IPS DF 6.9 (cell line): ENCODE results near the gene GREB1.

Source experiments
- DNase-seq: peaks from one replicate; pipeline ENCODE4 v3.0.0-alpha.2; 2013; ENCODE audit warnings: low read depth, low spot score
- H3K27ac ChIP-seq: one replicate; pipeline ENCODE4 v1.5.1; 2013; ENCODE audit warnings: low read length, control low read depth
- H3K27me3 ChIP-seq: 2 replicates; pipeline ENCODE4 v1.6.1; 2013; ENCODE audit warnings: mild to moderate bottlenecking, low read length; ENCODE audit not compliant: control insufficient read depth, insufficient read depth
- H3K36me3 ChIP-seq: 2 replicates; pipeline ENCODE4 v1.6.1; 2013; ENCODE audit warnings: low read length; ENCODE audit not compliant: control insufficient read depth, insufficient read depth
- H3K4me1 ChIP-seq: 2 replicates; pipeline ENCODE4 v1.6.1; 2013; ENCODE audit warnings: low read length; ENCODE audit not compliant: control insufficient read depth, insufficient read depth
- H3K4me3 ChIP-seq: 2 replicates; pipeline ENCODE4 v1.5.1; 2013; ENCODE audit warnings: mild to moderate bottlenecking, low read length
- H3K9me3 ChIP-seq: 2 replicates; pipeline ENCODE4 v1.6.1; 2013; ENCODE audit warnings: low read length, inconsistent platforms; ENCODE audit not compliant: control insufficient read depth, insufficient read depth
- WGBS: extraction: QIAGEN DNeasy Blood & Tissue Kit; methylation state at CpG from one replicate; pipeline ENCODE4 v1.1.7; 2013; ENCODE audit warnings: mixed read lengths, missing lambda C conversion rate; ENCODE audit not compliant: insufficient read length, insufficient coverage; 5-methylcytosine and 5-hydroxymethylcytosine counted together

Gene GREB1

DNA sequence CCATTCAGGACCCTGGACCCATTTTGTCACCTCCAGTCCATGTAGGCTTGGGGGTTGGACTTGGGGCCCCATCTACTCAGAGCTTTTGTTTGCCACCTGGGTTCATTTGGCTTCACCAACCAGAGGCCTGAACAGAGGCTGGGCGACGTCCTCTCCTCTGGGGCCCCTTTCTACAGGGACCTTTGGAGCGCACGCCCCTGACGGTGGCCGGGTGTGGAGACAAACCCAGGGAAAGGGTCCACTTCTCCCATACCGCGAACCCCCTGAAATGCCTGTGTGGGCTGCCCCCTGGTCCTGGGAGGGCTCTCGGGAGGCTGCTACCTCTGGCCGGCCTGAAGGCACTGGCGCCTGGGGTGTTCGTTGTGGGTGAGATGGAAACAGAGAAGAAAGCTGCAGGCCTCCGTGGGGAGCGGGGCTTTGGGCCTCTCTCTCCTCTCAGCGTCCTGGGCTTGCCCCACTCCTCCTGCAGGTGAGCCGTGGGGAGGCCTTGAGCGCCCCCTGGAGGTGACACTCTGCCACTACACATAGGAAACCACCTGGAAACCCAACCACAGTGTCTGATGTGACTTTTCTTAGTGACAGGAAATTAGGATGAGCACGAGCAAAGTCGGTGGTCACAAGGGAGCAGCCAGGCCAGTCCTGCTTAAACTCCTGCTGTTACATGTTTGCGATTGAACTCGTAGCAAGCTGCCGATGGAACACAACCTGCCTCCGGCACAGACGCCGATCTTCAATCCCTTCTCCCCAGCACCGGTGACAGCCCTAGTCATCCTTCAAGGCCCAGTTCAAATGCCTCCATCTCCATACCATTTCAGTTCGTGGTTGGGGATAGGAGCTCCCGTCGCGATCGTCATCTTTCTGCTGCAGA is 148.1 kb downstream of the GREB1 start:
- WGBS, result no CpG with 5 or more reads among the region's 31 CpGs
- no peak overlapping the region for H3K4me3 ChIP-seq
- no peak for DNase-seq

DNA sequence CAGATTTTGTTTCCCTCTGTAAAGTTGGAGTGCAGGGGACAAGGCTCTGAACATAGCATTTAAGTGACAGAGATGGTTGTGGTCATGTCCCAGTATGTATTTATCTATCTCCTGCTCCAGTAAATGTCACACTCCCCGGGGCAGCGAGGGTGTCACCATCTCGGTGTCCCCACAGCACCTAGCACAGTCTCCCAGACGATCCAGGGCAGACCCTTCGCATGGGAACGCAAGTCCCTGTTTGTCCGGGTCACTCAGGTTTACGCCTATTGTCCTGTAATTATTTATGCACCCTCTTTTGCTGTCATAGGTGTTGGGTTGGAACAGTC is 148.7 kb downstream of the GREB1 start:
- Histone ChIP-seq H3K4me3 (no peak overlapping the region), H3K27ac (no peak overlapping the region), H3K4me1 (peaks cover 2% of the 10 kb centered on the region; the same call in 1 of the 2 replicates), H3K36me3 (no peaks in the 10 kb centered on the region), H3K9me3 (no peaks in the 10 kb centered on the region), H3K27me3 (no peaks in the 10 kb centered on the region)
- no peak for DNase-seq
- no CpG with 5 or more reads among the region's 8 CpGs for WGBS

More for the DNA sequence above, 148.1 kb downstream of the GREB1 start:
- Histone ChIP-seq H3K27ac (no peak overlapping the region), H3K36me3 (no peaks in the 10 kb centered on the region), H3K9me3 (no peaks in the 10 kb centered on the region), H3K4me1 (peaks cover 2% of the 10 kb centered on the region; the same call in 1 of the 2 replicates), H3K27me3 (no peaks in the 10 kb centered on the region)

DNA sequence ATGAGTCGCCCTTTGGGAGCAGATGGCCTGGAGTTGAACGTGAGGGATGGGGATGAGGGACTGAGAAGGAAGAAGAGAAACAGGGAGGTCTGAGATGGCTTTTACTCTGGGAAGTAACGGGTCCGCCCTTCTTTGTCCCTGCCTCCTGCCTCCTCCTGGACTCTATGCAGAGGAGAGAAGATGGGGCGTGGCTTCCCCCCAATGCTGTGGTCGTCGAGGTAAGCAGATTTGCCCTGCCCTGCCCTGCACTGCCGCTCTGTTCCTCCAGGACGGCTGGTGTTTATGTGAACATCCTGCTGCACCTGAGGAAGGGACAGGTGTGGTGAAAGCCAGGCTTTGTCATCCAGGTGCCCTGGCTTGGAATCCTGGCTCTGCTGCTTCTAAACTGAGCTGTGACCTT is 149.6 kb downstream of the GREB1 start:
- no peak for DNase-seq
- Histone ChIP-seq H3K4me1 (peaks cover 2% of the 10 kb centered on the region; the same call in 1 of the 2 replicates), H3K4me3 (no peak overlapping the region), H3K27me3 (no peaks in the 10 kb centered on the region), H3K9me3 (no peaks in the 10 kb centered on the region), H3K36me3 (no peaks in the 10 kb centered on the region), H3K27ac (no peak overlapping the region)
- WGBS, result no CpG with 5 or more reads among the region's 9 CpGs

DNA sequence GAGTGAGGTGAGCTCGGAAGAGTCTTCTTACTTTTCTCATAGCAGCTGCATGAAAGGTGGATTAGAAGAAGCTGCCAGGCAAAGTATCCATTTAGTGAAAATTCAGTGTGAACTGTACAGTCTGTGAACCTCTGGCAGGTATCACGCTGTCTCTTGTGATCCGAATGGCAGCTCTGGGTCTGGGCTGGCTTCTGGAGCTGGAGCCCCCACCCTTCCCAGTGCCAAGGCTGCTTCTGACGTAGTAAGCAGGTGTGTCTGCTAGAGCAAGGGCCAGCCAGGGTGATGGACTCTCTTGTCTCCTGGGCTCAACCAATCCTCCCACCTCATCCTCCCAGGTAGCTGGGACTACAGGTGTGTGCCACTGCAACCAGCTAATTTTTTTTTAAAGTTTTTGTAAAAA is 150.1 kb downstream of the GREB1 start:
- Histone ChIP-seq H3K4me1 (peaks cover 2% of the 10 kb centered on the region; the same call in 1 of the 2 replicates), H3K27me3 (no peaks in the 10 kb centered on the region), H3K36me3 (no peaks in the 10 kb centered on the region), H3K9me3 (no peaks in the 10 kb centered on the region), H3K27ac (no peak overlapping the region), H3K4me3 (no peak overlapping the region)
- no CpG with 5 or more reads among the region's 4 CpGs for WGBS
- DNase-seq, result no peak

DNA sequence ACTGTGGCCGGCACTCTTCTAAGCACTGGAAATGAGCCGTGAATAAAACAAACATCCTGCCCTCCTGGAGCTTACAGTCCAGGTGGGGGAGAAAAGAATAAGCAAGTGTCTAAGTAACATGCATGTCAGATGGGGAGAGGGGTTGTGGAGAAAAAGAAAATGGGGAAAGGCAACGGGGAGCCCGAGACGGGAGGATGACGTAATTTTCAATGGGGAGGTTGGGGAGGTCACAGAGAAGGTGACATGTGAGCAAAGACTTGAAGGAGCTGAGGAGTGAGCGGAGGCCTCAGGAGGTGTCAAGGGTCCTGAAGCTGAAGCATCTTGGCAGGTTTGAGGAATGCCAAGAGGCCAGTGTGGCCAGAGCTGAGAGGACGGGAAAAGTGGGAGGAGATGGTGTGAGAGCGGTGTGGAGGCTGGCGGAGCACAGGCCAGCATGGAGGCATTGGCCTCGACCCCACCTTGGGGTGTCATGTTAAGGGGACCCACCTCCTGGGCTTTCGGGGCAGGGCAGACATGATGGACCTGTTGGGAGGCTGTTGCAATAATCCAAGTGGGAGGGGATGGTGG is 151.1 kb downstream of the GREB1 start:
- no peaks in the 10 kb centered on the region for H3K36me3 ChIP-seq
- WGBS, result no CpG with 5 or more reads among the region's 12 CpGs
- no peak overlapping the region for H3K27ac ChIP-seq
- H3K4me3 ChIP-seq, result no peak overlapping the region
- no peak for DNase-seq
- no peaks in the 10 kb centered on the region for H3K27me3 ChIP-seq
- H3K9me3 ChIP-seq, result no peaks in the 10 kb centered on the region
- peaks cover 2% of the 10 kb centered on the region; the same call in 1 of the 2 replicates for H3K4me1 ChIP-seq

DNA sequence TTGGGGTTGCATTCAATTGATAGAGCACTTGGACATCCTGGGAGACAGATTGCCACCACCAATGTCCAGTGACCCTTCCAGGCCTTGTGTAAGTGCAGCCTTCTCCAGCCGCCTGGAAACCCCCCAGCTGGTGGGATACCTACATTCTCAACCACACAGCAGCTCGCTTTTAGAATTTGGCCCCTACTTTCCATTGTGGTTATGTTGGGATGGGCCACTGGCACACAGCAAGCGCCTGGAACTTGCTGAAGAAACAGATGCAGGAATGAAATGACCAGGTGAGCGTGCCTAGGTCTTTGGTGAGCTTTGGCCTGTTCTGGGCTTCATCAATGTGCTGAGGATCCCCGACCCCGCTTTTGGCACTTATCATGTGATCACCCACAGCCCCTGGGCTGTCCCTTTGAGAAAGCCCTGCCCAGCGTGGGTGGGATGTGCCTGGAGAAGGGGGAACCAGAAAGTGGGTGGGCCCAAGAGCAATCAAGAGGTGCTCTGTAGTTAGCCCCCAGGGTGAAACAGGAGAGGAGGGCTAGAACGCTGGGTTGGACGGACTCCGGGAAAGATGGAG is 152.1 kb downstream of the GREB1 start:
- DNase-seq, result no peak
- no peaks in the 10 kb centered on the region for H3K36me3 ChIP-seq
- no CpG with 5 or more reads among the region's 10 CpGs for WGBS
- H3K9me3 ChIP-seq, result no peaks in the 10 kb centered on the region
- H3K27me3 ChIP-seq, result no peaks in the 10 kb centered on the region
- peaks cover 2% of the 10 kb centered on the region; the same call in 1 of the 2 replicates for H3K4me1 ChIP-seq
- no peak overlapping the region for H3K4me3 ChIP-seq
- no peak overlapping the region for H3K27ac ChIP-seq

DNA sequence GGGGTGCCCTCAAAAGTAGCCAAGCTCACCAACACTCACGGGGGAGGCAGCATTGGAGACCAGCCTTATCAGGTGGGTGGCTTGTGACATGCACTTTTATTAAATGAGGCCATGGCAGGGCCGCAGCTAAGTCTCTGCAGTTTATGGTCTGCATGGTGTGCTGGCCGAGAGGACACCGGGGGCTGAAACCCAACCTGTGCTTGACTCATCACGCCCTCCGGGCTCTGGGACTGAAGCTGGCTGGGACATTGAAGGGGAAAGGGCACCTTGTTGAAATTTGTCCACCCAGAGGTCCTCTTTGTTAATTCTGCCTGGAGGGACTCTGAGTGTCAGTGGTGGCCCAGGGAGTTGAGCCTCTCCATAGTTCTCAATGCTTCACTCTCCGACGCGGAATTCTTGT is 153.9 kb downstream of the GREB1 start:
- H3K27me3 ChIP-seq, result no peaks in the 10 kb centered on the region
- no peak overlapping the region for H3K4me3 ChIP-seq
- H3K4me1 ChIP-seq, result peaks cover 2% of the 10 kb centered on the region; the same call in 1 of the 2 replicates
- WGBS, result no CpG with 5 or more reads among the region's 9 CpGs
- no peaks in the 10 kb centered on the region for H3K9me3 ChIP-seq
- H3K27ac ChIP-seq, result no peak overlapping the region
- H3K36me3 ChIP-seq, result no peaks in the 10 kb centered on the region
- DNase-seq, result no peak

DNA sequence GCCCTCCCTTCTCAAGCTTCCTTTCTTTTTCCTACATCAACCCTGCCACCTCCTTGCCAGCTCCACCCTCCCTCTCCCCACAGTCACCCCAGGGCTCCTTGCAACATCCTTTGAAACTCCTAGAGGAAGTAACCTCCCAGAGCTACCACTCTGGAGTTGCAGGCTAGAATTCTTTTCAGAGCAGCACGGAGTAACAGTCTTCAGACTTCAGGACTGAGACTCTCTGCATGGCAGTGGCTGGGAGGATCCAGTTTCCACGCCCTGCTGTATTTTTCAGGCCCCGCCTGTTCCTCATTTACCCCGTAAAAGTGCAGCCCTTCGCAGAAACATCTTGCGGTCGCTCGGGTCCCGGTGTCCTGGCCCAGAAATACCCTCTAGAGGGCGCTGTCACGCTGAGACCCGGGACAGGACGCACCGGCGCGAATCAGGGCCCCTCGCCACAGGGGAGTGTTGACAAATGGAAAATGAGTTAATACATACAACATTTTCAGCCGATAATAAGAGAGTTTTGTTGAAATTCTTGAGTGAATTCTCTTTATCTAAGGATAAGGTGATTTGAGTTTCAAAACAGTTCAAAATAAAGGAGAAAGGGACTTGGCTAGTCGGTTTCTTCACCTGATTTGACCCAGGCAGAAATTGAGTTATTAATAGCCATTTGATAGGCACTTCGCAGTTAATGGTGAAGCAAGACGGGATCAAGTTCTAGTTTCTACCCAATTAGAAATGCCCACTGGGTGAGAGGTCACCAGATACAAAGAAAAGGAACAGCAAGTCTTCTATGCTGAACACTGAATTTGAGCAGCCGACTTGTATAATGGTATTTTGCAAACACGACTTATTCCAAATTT is 154.6 kb downstream of the GREB1 start:
- no peak for DNase-seq
- no CpG with 5 or more reads among the region's 23 CpGs for WGBS
- H3K4me1 ChIP-seq, result peaks cover 2% of the 10 kb centered on the region; the same call in 1 of the 2 replicates
- no peak overlapping the region for H3K27ac ChIP-seq
- H3K4me3 ChIP-seq, result no peak overlapping the region
- H3K36me3 ChIP-seq, result no peaks in the 10 kb centered on the region
- H3K9me3 ChIP-seq, result no peaks in the 10 kb centered on the region
- no peaks in the 10 kb centered on the region for H3K27me3 ChIP-seq

DNA sequence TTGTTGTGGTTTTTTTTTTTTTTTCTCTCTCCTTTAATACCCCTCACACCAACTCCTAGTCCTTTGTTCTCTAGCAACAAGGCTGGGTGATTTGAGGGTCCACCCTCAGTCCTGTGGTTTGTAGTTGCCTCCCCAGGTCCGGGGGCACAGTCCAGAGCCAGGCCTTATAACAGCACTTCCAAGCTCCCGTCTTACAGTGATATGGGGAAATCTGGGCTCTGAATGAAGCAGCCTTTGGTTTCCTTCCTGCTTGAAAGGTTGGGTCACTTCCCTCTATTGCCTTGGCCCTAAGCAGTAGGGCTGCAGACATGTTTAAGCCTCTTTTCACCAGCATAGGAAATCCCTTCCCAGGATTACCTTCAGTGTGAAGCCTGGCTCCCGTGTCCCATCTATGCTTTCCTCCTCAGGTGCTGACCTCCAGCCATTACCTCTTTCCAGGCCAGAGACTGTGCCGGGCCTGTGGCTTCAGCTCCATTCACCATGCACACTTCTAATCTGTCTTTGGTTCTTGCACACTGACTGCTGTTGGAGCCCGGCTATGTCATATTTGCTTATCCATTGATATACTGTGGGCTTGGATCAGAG is 157.3 kb downstream of the GREB1 start:
- Histone ChIP-seq H3K36me3 (no peaks in the 10 kb centered on the region), H3K9me3 (no peaks in the 10 kb centered on the region), H3K27ac (no peak overlapping the region), H3K4me3 (no peak overlapping the region), H3K4me1 (no peaks in the 10 kb centered on the region; the same call in 1 of the 2 replicates), H3K27me3 (no peaks in the 10 kb centered on the region)
- WGBS, result no CpG with 5 or more reads among the region's 5 CpGs
- DNase-seq, result no peak
